Measurements from ENCODE around the gene CAMK2G.
"Not testable (repeated sequence)": the region's sequence is repeated elsewhere in the genome, so short reads cannot be mapped to it uniquely, and the experiment has no call there.

Gene CAMK2G

DNA sequence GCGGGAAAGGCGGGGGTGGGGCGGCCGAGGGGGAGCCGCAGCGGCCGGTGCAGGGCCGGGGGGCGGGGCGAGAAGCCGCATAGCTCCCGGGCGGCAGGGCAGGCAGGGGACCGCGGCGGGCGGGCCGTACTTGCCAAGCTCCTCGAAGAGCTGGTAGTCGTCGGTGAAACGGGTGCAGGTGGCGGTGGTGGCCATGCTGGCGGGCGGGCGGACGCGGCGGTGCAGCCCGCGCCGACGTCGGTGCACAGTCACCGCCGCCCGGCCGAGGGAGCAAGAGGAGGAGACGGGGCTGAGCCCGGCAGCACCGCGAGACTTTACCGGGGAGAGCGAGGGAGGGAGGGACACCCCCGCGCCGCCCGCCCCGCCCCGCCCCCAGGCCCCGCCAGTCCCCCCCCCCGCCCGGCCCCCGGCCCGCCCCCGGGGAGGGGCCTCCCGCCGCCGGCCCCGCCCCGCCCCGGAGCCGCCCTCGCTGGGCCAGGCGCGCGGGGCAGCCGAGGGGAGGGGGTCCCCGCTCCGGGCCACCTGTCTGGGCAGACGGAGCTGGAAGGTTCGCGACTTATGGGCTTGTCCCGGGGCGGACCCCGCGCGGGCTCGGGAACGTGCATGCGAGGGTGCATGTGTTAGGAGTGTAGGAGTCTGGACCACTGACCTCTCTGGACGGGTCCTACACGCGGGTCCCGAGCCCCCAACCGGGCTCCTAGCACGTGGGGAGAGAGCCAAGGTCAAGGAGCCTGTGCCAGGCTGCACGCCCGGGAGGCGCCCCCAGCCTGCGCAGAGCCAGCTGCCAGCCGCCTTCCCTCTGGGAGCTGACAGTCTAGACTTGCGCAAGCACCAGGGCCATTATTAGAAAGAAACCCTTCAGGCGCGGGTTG, at the start of gene CAMK2G:
Gene CAMK2G, minus strand, starts transcription at position 289 of the 872 bp plus-strand sequence. Its CDS starts 94 bp downstream, at position 195.
- peak; percentile 53 for DNase-seq (ENCODE audit: low read depth)

DNA sequence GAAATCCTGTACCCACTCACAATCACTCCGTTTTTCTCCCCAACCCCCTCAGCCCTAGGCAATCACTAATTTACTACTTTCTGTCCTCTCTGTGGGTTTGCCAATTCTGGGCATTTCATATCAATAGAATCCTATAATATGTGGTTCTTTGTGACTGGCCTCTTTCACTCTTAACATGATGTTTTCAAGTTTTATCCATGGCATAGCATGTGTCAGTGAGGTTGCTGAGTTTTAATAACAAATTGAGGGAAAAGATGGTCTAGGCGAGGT, 48.4 kb upstream of the CAMK2G start:
- no peak for DNase-seq (ENCODE audit: low read depth)

DNA sequence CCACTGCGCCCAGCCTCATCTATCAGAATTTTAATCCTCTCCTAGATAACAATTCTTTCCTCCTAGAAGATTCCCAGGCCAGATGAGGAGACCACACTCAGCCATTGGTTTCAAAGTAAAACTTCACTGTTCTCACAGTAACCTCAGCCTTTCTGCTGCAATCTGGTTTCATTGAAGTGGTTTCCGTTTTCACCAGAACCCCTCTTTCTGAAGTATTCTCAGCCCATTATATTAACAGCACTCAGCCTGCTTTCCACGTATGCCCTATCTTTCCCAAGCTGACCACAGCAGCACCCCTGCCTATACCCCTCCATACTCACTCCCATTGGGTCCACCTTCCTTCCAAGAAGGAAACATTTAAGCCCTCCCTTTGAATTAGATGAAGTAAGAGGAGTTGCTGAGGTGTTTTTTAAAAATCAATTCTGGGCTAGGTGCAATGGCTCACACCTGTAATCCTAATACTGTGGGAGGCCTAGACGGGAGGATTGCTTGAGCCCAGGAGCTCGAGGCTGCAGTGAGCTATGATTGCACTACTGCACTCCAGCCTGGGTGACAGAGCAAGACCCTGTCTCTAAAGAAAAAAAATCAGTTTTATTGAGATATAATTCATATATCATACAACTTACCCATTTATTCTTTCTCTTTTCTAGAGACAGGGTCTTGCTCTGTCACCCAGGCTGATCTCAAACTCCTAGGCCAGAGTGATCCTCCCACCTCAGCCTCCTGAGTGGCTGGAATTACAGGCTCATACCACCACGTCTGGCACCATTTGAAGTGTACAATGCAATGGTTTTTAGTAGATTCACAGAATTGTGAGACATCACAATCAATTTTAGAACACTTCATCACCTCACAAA, 47.9 kb upstream of the CAMK2G start:
- no peak for DNase-seq (ENCODE audit: low read depth)

DNA sequence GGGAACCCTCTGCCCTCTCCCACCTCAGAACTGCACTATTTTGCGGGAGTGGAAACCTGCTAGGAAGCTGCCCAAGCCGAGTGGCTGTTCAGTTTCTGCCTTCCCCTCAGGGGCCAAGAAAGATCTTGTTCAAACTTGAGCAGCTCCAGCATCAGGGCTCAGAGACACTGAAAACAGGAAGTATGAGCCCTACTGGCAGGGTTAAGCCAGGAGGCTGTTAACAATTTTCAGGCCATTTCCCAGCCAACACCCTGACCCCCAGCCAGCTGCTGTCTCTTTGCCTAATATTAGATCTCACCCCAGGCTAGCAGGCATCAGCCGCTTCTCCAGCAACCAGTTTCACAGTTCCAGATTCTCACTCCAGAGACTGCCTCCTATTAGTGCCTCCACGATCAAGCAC, 45.7 kb upstream of the CAMK2G start:
- peak; percentile 60 for DNase-seq (ENCODE audit: low read depth)

DNA sequence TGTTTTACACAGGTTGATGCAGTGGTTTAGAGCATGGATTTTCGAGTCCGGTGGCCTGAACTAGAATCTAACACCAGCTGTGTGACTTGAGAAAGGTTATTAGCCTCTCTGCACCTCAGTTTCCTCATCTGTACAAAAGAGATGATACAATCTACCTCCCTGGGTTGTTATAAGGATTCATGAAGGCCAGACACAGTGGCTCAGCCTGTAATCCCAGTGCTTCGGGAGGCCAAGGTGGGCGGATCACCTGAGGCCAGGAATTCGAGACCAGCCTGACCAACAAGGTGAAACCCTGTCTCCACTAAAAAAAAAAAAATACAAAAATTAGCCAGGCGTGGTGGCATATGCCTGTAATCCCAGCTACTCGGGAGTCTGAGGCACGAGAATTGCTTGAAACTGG, 45.1 kb upstream of the CAMK2G start:
- not testable (repeated sequence) for DNase-seq (ENCODE audit: low read depth)

DNA sequence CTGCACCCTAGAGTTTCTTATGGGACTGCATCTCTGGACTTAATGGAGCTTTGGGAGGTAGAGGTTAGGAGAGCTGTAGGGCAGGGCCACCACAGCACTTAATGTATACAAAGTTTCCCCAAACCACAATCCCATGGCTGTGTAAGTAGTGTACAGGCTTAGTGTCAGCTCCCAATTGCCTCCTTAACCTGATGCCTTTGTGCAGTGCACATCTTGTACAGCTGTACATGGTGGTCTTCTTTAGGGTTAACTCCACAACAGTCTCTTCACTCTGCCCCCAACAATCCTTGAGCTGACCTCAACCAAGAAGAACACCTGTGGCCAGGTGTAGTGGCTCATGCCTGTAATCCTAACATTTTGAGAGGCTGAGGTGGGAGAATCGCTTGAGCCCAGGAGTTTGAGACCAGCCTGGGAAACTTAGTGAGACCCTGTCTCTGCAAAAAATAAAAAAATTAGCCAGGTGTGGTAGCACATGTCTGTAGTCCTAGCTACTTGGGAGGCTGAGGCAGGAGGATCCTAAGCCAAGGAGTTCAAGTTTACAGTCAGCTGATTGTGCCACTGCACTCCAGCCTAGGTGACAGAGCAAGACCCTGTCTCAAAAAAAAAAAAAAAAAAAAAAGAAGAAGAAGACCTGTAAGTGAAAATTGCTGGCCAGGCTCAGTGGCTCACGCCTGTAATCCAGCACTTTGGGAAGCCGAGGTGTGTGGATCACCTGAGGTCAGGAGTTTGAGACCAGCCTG, 43.4 kb upstream of the CAMK2G start:
- DNase-seq (ENCODE audit: low read depth) = no peak

DNA sequence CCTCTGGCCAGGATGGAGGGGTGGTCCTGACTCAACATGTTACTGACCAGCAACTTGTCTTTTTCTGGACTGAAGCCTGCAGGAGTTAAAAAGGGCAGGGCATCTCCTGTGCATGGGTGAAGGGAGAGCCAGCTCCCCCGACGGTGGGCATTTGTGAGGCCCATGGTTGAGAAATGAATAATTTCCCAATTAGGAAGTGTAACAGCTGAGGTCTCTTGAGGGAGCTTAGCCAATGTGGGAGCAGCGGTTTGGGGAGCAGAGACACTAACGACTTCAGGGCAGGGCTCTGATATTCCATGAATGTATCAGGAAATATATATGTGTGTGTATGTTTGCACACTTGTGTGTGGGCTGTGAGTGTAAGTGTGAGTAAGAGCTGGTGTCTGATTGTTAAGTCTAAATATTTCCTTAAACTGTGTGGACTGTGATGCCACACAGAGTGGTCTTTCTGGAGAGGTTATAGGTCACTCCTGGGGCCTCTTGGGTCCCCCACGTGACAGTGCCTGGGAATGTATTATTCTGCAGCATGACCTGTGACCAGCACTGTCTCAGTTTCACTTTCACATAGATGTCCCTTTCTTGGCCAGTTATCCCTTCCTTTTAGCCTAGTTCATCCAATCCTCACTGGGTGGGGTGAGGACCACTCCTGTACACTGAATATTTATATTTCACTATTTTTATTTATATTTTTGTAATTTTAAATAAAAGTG, 42.6 kb upstream of the CAMK2G start:
- no peak for DNase-seq (ENCODE audit: low read depth)

DNA sequence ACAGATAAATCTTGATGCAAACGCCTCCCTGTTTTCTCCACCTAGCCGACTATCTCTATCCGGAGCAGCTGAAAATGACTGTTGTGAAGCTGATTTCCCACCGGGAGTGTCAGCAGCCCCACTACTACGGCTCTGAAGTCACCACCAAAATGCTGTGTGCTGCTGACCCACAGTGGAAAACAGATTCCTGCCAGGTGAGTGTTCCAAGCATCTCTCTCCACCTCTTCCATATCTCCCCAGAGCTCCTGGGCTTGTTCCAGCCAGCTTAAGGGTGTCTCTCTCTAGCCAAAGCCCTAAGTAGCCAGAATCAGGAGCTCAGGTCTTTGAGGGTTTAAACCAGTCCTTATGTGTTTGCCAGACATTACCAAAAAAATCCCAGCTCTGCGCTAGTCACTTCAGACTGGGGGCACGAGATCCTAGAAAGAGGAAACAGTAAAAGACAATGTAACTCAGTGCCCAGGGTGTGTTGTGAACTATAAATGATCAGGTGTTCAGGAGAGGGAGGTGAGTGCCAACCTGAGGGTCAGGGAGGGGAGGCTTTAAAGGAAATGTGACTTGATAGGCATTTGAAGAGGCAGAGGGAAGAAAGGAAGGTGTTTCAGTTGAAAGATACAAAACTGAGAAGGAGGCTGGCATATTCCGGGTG, 41.0 kb upstream of the CAMK2G start:
- DNase-seq (ENCODE audit: low read depth) = no peak

DNA sequence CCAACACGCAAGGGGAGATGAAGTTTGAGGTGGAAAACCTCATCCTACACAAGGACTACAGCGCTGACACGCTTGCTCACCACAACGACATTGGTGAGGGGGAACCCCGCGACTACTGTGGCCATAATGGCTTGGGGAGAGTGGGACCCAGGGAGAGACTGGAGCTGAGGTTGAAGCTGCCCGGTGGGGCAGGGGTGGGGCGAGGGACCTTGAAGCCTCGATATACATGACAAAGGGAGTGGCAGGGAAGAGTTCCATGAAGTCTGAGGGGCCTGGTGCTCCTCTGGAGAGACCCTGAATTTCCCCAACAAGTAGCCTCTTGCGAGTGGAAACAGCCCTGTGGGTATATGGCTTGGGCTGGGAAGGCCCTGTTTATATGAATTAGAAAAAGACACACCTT, 39.7 kb upstream of the CAMK2G start:
- DNase-seq (ENCODE audit: low read depth) = no peak

DNA sequence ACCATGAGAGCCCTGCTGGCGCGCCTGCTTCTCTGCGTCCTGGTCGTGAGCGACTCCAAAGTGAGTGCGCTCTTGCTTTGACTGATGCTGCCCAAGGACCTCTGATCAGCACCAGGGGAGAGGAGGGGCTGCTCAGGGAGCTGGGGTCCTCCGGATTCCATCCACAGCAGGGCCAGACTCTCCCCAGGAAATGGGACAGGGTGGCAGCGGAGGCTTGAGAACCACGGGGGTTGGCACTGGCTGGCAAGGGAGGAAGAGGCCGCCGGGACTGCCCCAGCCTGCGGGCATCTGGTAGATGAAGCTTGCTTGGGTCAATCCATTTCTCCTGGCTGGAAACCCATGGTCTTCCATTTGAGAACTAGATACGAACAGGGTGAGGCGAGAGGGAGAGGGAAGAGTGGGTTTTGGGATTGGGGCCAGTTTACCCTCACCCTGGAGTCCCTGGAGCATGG, 37.2 kb upstream of the CAMK2G start:
- no peak for DNase-seq (ENCODE audit: low read depth)

DNA sequence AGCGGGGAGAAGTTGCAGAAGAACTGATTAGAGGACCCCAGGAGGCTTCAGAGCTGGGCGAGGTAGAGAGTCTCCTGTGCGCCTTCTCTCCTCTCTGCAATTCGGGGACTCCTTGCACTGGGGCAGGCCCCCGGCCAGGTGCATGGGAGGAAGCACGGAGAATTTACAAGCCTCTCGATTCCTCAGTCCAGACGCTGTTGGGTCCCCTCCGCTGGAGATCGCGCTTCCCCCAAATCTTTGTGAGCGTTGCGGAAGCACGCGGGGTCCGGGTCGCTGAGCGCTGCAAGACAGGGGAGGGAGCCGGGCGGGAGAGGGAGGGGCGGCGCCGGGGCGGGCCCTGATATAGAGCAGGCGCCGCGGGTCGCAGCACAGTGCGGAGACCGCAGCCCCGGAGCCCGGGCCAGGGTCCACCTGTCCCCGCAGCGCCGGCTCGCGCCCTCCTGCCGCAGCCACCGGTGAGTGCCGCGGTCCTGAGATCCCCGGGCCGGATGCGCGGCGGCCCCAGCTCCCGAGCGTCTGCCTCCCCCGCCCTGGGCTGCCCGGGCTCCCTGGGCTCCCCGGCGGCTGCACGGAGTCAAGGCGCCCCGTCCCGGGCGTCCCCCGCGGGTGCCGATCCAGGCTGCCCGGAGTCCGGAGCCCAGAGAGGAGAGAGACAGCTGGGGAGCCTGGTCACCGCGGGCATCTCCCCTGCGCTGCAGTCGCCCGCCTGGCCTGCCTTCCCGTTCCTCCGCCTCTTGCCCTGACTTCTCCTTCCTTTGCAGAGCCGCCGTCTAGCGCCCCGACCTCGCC, 36.6 kb upstream of the CAMK2G start, which contains the start of gene PLAU:
Gene PLAU, plus strand, starts transcription at position 369 of the 789 bp plus-strand sequence. CDS start 424 bp downstream, outside the sequence.
- DNase-seq (ENCODE audit: low read depth) = no peak

DNA sequence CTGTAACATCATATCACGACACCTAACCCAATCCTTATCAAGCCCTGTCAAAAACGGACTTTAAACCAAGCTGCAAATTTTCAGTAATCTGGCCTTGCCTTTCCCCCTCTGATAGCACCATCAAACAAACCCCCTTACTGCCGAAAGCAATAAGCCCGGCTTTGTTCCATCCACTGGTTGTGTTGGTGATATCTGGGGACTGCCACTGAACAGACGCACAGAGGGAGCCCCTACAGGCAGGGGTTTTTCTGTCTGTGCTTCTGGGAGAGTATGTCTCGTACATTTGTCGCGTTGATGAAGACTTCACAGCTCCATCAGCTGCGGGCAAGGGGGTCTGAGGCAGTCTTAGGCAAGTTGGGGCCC, 36.0 kb upstream of the CAMK2G start:
- DNase-seq (ENCODE audit: low read depth) = no peak

DNA sequence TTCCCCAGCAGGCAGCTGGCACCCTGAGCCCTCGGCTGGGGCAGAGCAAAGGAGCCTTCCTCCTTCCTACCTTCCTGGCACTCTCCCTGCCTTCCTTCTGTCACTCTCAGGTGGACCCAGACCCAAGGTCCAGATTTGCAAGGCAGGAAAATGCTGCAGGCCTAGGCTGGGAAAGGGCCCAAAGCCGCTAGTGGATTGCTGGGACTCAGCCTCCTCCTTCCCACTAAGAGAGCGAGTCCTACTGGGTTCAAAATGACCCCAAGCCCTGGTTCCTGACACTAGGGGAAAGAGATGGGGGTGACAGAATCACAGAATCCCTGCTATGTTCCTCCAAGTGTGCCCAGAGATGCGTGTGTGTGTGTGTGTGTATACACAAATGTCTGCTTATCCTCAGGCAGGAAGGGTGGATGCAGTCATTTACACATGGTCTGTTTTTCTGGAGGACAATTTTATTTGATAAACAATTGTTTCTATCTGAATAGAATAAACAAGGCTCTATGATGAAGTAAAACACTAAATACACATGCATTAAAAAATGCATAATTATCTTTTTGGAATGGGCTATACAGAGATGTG, 35.3 kb upstream of the CAMK2G start:
- no peak for DNase-seq (ENCODE audit: low read depth)

DNA sequence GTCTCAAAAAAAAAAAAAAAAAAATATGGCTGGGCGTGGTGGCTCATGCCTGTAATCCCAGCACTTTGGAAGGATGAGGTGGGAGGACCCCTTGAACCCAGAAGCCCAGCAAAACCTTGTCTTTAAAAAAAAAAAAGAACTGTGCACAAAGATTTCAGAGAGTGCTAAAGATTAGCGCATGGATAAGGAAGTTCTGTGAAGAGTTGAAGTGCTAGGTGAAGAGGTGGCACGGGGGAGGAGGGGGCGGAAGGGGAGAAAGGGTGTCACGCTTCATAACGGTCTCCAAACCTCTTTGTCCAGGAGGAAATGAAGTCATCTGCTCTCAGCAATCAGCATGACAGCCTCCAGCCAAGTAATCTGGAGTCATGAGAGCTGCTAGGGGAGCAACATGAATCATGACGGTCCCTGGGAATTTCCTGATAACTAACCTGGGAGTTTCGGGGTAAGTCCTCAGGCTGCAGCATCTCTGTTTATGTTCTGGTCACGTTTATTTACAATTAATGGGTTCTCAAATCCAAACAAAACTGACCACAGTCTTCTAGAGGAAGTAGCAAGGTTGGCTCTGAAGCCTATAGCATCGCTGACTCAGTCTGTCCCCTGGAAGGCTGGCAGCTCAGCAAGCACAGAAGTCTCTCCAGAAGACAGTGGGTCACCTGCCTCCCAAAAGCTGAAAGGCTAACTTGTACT, 34.6 kb upstream of the CAMK2G start:
- peak; percentile 61 for DNase-seq (ENCODE audit: low read depth)

DNA sequence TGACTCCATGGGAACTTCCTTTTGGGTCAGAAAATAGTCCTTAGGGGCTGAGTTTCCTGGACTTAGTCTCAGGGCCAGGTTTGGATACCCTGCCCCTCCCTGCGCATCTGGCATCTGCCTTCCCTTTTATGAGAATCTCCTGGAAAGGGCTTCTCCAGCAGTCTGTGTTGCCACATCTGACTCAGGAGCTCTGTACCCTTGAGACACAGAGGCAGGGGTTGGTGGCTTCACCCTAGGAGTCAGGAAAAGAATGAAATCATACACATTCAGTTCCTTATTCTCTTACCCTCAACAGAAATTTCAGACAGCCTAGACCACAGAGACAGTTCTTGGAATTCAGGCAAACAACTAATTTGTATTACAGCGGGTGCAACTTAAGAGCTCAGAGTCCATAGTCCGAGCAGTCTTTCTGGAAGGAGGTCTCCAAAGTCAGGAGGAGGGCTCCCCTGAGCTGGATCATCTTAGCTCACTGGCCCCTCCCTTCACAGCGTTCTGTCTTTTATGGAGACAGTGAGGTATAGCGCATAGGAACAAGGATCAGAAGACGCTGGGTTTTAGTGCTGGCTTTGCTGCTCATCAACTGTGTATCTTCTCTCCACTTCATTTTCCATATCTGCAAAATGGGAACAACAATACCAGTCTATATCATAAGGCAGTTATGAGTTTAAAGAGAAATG, 33.6 kb upstream of the CAMK2G start:
- no peak for DNase-seq (ENCODE audit: low read depth)

DNA sequence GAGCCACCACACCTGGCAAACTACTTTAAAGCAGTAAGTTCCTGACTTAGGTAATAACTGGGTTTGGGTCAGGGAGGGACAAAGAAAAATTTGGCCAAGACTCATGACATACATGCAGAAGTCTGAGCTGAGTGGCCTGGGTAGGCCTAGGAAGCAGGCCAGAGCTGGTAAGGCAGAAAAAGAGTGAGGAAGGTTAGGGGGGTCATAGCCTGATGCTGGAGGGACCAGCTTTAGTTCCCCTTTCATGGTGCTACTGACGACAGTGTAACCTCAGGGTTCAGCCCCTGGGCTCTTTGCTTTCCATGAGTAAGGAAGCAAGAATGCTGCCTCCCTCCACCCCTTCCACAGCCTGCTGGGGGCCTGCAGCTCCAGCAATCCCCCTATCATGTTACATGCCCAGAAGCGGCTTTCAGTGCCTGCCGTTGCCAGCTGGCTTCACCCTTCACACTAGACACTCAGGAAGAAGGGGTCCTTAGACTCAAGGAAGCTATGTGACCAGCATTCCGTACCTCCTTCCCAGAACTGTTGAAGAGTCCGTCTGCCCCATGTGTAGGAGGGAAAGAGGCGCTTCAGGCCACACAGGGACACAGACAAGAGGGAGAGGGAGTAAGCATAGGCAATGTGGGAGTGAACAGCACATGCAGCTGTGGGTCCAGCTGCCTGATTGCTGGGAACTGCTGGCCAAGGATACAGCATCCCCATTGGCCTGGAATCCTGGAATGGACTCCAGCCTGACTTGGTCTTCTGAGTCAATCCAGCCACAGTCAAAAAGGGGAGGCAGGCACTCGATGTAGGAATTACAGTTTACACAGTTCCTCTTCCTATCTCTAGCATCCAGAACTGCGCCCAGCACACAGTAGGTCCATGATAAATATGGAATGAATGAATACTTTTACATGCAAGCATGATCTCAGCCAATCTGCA, 32.4 kb upstream of the CAMK2G start:
- peak; percentile 99 for DNase-seq (ENCODE audit: low read depth)

DNA sequence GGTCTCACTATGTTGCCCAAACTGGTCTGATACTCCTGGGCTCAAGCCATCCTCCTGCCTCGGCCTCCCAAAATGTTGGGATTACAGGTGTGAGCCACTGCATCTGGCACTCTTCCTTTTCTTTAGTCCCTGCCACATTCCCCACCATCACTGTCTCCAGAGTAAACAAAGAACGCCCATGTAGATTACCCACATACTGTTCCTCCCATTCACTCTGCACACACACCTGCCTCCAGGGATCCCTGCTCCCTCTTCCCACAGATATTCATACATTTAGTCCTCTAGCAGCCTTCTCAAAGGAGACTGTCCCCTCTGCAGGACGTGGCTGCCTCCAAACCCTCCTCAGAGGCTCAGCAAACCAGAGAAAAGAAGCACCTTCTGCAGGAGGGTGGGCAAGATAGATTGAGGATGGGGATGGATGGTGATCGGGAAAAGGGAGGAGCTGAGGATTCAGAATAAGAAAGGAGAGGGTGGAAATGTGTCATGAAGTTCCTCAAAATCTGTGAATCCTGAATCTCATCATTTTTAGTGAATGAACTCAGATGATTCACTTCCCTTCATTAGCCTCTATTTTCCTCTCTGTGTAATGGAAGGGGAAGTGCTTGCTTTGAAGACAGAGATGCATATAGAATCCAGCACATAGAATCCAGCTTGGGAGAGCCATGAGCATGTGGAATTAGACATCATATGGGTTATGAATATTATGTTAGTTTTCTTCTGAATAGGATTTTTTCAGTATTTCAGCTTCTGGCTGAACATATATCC, 31.1 kb upstream of the CAMK2G start:
- DNase-seq (ENCODE audit: low read depth) = no peak
